Measurements from ENCODE around the gene ZNF649.

Gene ZNF649

GRCh38 chr19:51887522-51888498, 17.0 kb downstream of the ZNF649 start, which contains the start of gene ZNF577:
TSS of gene ZNF577 (minus strand) at chr19:51887951. CDS start at chr19:51880382, 7,569 bp downstream.
- no peak for DNase-seq

- DNase-seq = no peak
Measured at GRCh38 chr19:51884713-51885112, 20.1 kb downstream of the ZNF649 start.

DNA sequence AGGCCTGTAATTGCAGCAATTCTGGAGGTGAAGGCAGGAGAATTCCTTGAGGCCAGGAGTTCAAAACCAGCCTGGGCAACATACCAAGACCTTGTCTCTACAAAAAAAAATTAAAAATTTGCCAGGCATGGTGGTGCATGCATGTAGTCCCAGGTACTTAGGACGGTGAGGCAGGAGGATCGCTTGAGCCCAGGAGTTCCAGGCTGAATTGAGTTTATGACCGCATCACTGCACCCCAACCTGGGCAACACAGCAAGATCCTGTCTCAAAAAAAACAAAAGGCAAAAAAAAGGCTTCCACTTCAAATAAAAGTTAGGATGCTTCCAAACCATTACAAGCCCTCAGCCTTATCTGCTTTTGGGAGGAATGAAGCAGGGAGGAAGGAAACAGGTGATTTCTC, 22.3 kb downstream of the ZNF649 start:
- DNase-seq = no peak

- no peak for DNase-seq
Measured at GRCh38 chr19:51873097-51873496, 31.7 kb downstream of the ZNF649 start.

- no peak for DNase-seq
Measured at GRCh38 chr19:51861870-51862622, 42.8 kb downstream of the ZNF649 start.
